Panc1 (cell line): ENCODE measurements around the gene DSCAM. TPM values are rescaled to one million over a fixed set of nuclear protein-coding genes. Genes with fewer than 3 reads are reported as not detected.

Experiments
- ATAC-seq: fragments of 200-7000 bp; cut with Tn5 transposase; 2 replicates; pipeline ENCODE4 v1.9.1; 2020; ENCODE audit warnings: mild to moderate bottlenecking, moderate library complexity
- BruUV-seq: library from RNA; stranded (reverse); fragments of 400-500 nt; replicated peaks from 2 replicates; lab custom pipeline; 2021; lab: Mats Ljungman, UMichigan
- CTCF ChIA-PET: fragments of 300-600 bp; sonication (Branson Sonifier 250); formaldehyde crosslinking; loops from one replicate; lab custom pipeline; 2022; ENCODE audit warnings: antibody characterized with exemption; lab: Charles Lee
- POLR2A ChIA-PET: fragments of 300-600 bp; sonication (Branson Sonifier 250); formaldehyde crosslinking; loops from one replicate; lab custom pipeline; 2022; ENCODE audit warnings: antibody characterized with exemption; lab: Charles Lee
- DNase-seq: peaks from one replicate; pipeline ENCODE4 v3.0.0-alpha.2; 2010; ENCODE audit warnings: low read depth, low spot score
- H3K27ac ChIP-seq: 2 replicates; pipeline ENCODE4 v1.5.1; 2011; ENCODE audit warnings: mild to moderate bottlenecking, low read length, inconsistent platforms
- H3K27me3 ChIP-seq: fragments of 200-500 bp; sonication (Bioruptor generic); 2 replicates; pipeline ENCODE4 v1.6.0; 2014; ENCODE audit warnings: low read length, inconsistent platforms; ENCODE audit not compliant: control insufficient read depth, insufficient read depth
- H3K36me3 ChIP-seq: fragments of 200-500 bp; sonication (Bioruptor generic); 2 replicates; pipeline ENCODE4 v1.5.1; 2014; ENCODE audit warnings: inconsistent platforms, mild to moderate bottlenecking, low read length, moderate library complexity; ENCODE audit not compliant: control insufficient read depth, insufficient read depth
- H3K4me1 ChIP-seq: 2 replicates; pipeline ENCODE4 v1.5.1; 2011; ENCODE audit warnings: inconsistent platforms, mild to moderate bottlenecking, low read length, moderate library complexity; ENCODE audit not compliant: control insufficient read depth, insufficient read depth
- H3K4me3 ChIP-seq, 2 experiments: 2 replicates each; pipeline ENCODE4 v1.5.1; 2011 to 2012; ENCODE audit warnings: low read depth in 2 of 2, low read length in 2 of 2, mild to moderate bottlenecking in 2 of 2, inconsistent platforms in 1 of 2, moderate library complexity in 1 of 2
- H3K9me3 ChIP-seq: fragments of 200-500 bp; sonication (Bioruptor generic); 2 replicates; pipeline ENCODE4 v1.5.1; 2014; ENCODE audit warnings: low read depth, mild to moderate bottlenecking, inconsistent platforms, low read length, moderate library complexity; ENCODE audit not compliant: control insufficient read depth, insufficient read depth
- CTCF ChIP-seq: fragments of 450-650 bp; IDR thresholded peaks from 2 replicates; pipeline ENCODE4 v1.5.1; 2017; ENCODE audit warnings: mild to moderate bottlenecking
- POLR2AphosphoS5 ChIP-seq: IDR thresholded peaks from 2 replicates; pipeline ENCODE4 v1.6.1; 2012; ENCODE audit warnings: mild to moderate bottlenecking, low read depth, low read length, moderate library complexity
- SIN3A ChIP-seq: IDR thresholded peaks from 2 replicates; pipeline ENCODE4 v1.6.1; 2012; ENCODE audit warnings: low read depth, mild to moderate bottlenecking, low read length, moderate library complexity, borderline replicate concordance; ENCODE audit not compliant: insufficient read depth
- TCF7L2 ChIP-seq: IDR thresholded peaks from 2 replicates; pipeline ENCODE4 v1.6.1; 2011; ENCODE audit warnings: mild to moderate bottlenecking, low read depth, low read length, inconsistent platforms
- in situ Hi-C: cut with HindIII; loops from 2 replicates; pipeline ENCODE4 v1.10.0; 2016; ENCODE audit warnings: low sequenced_read_pairs, low pct_unique_long_range_greater_than_20kb
- intact Hi-C: fragments of 100-400 bp; cut with micrococcal nuclease; formaldehyde crosslinking; loops from one replicate; pipeline ENCODE4 v1.10.0; 2022; ENCODE audit not compliant: unreplicated experiment
- total RNA-seq: library from RNA; stranded (reverse); gene quantifications from one replicate; pipeline ENCODE4 v1.2.1, GENCODE V29; 2021; ENCODE audit not compliant: unreplicated experiment
- TF ChIP-seq, protein P1 (sequence below), 2 experiments: IDR thresholded peaks; 2 replicates each; pipeline ENCODE4 v1.6.1; 2011 to 2012; ENCODE audit warnings: low read depth in 2 of 2, control low read depth in 1 of 2, low read length in 1 of 2, mild to moderate bottlenecking in 1 of 2, moderate library complexity in 1 of 2; ENCODE audit not compliant: insufficient read depth in 1 of 2

Gene DSCAM
- total RNA-seq, 1 experiment from 2014 or later, result not detected

- POLR2A ChIA-PET, result no interaction called here
These were observed 718.1 kb downstream of the DSCAM start for GRCh38 chr21:40128891-40129290.

DNA sequence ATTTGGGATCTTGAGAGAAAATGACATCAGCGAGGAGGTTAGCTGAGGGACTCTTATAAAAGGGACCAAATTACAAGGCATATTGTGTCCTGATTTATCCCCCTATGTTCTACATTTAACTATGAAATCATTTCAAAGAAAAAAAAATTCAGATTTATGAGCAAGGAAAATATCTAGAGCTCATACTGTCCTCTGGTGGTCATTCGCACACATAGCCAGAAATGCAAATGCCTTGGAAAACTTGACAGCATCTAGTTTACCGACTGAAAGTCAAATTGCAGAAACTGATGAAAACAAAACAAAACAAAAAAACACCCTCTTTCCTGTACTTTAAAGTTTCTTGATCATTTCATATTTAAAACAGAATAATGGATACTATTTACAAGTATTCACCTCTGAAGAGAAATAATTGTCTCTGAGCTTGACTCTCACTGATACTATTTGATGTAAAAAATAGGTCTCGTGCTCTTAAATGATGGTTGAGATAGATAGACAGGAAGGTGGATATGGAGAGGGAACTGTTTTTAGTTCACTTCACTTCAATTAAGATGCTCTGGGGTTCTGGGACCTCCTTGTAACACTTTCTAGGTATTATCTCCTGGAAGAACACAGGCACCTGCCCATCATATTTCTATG lies 725.9 kb downstream of the DSCAM start:
- CTCF ChIA-PET, result interaction anchor here (0.6 to 2.1 kb wide), 2 partner anchors 333 to 416 kb away, joined by 3 to 9 read pairs; no protein-coding TSS in a partner anchor

More at GRCh38 chr21:40128891-40129290, 718.1 kb downstream of the DSCAM start:
- Histone ChIP-seq H3K27ac (no peak overlapping the region), H3K4me1 (no peaks in the 10 kb centered on the region), H3K4me3 (no peak overlapping the region), H3K36me3 (no peaks in the 10 kb centered on the region), H3K27me3 (no peaks in the 10 kb centered on the region; the same call in 1 of the 2 replicates), H3K9me3 (no peaks in the 10 kb centered on the region)
- no peak for ATAC-seq
- TF ChIP-seq CTCF, result no peak
- no peak for TF ChIP-seq POLR2AphosphoS5
- TF ChIP-seq SIN3A, result no peak
- in situ Hi-C loops (no loop called here), intact Hi-C loops (no loop called here)
- CTCF ChIA-PET, result no interaction called here
- BruUV-seq, result no TSS peak
- no peak for DNase-seq

More for the DNA sequence above, 725.9 kb downstream of the DSCAM start:
- H3K4me1 ChIP-seq, result no peaks in the 10 kb centered on the region
- no peak for ATAC-seq
- no peaks in the 10 kb centered on the region for H3K36me3 ChIP-seq
- H3K4me3 ChIP-seq, result no peak overlapping the region
- H3K27ac ChIP-seq, result no peak overlapping the region
- no peak for DNase-seq
- H3K9me3 ChIP-seq, result no peaks in the 10 kb centered on the region
- intact Hi-C loops, result loop anchor here (1.0 kb wide), 1 partner anchor 333 kb away; no protein-coding TSS in a partner anchor
- no TSS peak for BruUV-seq
- in situ Hi-C loops, result no loop called here
- POLR2A ChIA-PET, result interaction anchor here (0.6 kb wide), 1 partner anchor 265 kb away, joined by 3 read pairs; no protein-coding TSS in a partner anchor
- TF ChIP-seq SIN3A (no peak), POLR2AphosphoS5 (no peak), TCF7L2 (no peak), CTCF (peak; percentile 81; the same call in 1 of the 2 replicates)
- TF ChIP-seq, protein P1, sequence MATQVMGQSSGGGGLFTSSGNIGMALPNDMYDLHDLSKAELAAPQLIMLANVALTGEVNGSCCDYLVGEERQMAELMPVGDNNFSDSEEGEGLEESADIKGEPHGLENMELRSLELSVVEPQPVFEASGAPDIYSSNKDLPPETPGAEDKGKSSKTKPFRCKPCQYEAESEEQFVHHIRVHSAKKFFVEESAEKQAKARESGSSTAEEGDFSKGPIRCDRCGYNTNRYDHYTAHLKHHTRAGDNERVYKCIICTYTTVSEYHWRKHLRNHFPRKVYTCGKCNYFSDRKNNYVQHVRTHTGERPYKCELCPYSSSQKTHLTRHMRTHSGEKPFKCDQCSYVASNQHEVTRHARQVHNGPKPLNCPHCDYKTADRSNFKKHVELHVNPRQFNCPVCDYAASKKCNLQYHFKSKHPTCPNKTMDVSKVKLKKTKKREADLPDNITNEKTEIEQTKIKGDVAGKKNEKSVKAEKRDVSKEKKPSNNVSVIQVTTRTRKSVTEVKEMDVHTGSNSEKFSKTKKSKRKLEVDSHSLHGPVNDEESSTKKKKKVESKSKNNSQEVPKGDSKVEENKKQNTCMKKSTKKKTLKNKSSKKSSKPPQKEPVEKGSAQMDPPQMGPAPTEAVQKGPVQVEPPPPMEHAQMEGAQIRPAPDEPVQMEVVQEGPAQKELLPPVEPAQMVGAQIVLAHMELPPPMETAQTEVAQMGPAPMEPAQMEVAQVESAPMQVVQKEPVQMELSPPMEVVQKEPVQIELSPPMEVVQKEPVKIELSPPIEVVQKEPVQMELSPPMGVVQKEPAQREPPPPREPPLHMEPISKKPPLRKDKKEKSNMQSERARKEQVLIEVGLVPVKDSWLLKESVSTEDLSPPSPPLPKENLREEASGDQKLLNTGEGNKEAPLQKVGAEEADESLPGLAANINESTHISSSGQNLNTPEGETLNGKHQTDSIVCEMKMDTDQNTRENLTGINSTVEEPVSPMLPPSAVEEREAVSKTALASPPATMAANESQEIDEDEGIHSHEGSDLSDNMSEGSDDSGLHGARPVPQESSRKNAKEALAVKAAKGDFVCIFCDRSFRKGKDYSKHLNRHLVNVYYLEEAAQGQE (IDR thresholded peaks at IDR 0.05; ENCODE audit: insufficient read depth in 1 of 2, low read depth in 2 of 2, low read length in 1 of 2), result no peak
- H3K27me3 ChIP-seq, result no peaks in the 10 kb centered on the region; the same call in 1 of the 2 replicates
